ENCODE data around the gene GPC6.

Gene GPC6

DNA sequence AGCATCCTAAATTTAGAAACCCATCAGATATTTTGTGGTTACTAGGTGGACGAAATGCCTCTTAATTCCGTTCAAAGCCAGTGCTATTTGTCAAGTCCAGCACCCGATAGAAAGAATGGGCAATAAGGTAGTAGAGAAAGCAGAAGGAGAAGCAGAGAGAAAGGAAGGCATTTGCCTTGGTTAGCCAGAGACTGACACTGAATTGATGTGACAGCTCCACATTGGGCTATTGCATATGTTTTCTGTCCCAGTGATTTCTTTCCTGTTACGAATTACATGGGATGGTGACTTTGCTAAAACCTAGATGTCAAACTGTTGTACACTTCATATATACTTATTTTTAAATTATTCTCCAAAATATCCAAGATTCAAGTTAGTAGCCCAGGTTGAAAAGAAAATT is 710.3 kb downstream of the GPC6 start:
- TF ChIP-seq, protein P1, sequence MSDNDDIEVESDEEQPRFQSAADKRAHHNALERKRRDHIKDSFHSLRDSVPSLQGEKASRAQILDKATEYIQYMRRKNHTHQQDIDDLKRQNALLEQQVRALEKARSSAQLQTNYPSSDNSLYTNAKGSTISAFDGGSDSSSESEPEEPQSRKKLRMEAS (IDR thresholded peaks at IDR 0.05; ENCODE audit: low read depth, low read length) = no peak
- TF ChIP-seq MYC (IDR thresholded peaks at IDR 0.05; ENCODE audit: low read depth, low read length) (no peak), POLR2A (IDR thresholded peaks at IDR 0.05; ENCODE audit: extremely low read depth, insufficient read length) (no peak)
- TF ChIP-seq, protein P2, sequence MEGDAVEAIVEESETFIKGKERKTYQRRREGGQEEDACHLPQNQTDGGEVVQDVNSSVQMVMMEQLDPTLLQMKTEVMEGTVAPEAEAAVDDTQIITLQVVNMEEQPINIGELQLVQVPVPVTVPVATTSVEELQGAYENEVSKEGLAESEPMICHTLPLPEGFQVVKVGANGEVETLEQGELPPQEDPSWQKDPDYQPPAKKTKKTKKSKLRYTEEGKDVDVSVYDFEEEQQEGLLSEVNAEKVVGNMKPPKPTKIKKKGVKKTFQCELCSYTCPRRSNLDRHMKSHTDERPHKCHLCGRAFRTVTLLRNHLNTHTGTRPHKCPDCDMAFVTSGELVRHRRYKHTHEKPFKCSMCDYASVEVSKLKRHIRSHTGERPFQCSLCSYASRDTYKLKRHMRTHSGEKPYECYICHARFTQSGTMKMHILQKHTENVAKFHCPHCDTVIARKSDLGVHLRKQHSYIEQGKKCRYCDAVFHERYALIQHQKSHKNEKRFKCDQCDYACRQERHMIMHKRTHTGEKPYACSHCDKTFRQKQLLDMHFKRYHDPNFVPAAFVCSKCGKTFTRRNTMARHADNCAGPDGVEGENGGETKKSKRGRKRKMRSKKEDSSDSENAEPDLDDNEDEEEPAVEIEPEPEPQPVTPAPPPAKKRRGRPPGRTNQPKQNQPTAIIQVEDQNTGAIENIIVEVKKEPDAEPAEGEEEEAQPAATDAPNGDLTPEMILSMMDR (IDR thresholded peaks at IDR 0.05; ENCODE audit: low read depth, low read length) = no peak
- no peak for DNase-seq (ENCODE audit: low read depth)
- no peak overlapping the region for H3K4me3 ChIP-seq (ENCODE audit: low read depth, low read length)

DNA sequence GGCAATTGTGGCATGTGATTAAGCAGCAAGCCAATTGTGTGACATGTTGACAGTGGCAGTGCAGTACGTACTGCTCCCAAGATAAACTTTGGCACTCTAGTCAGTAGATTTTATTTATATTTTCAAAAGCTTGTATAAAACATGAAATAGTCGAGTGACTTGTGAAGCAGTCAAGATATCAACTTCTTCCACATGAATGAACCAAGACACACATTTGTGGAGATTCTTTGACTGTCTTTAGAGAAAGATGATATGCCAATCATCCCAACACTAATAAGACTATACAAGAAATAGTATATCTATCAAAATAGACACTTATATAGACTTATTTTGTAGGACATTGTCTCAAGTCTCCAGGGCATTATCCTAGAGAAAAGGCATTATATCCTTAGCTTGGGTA is 714.8 kb downstream of the GPC6 start:
- DNase-seq (ENCODE audit: low read depth) = no peak
- TF ChIP-seq, protein P1 (IDR thresholded peaks at IDR 0.05; ENCODE audit: low read depth, low read length) = no peak
- TF ChIP-seq MYC (IDR thresholded peaks at IDR 0.05; ENCODE audit: low read depth, low read length) (no peak), POLR2A (IDR thresholded peaks at IDR 0.05; ENCODE audit: extremely low read depth, insufficient read length) (no peak)
- TF ChIP-seq, protein P2 (IDR thresholded peaks at IDR 0.05; ENCODE audit: low read depth, low read length) = no peak
- no peak overlapping the region for H3K4me3 ChIP-seq (ENCODE audit: low read depth, low read length)

GRCh38 chr13:93942016-93942415 is 715.4 kb downstream of the GPC6 start:
- TF ChIP-seq MYC (IDR thresholded peaks at IDR 0.05; ENCODE audit: low read depth, low read length) = no peak
- TF ChIP-seq, protein P1 (IDR thresholded peaks at IDR 0.05; ENCODE audit: low read depth, low read length) = no peak
- no peak for DNase-seq (ENCODE audit: low read depth)
- H3K4me3 ChIP-seq (ENCODE audit: low read depth, low read length) = no peak overlapping the region

- TF ChIP-seq, protein P1 (IDR thresholded peaks at IDR 0.05; ENCODE audit: low read depth, low read length) = no peak
- TF ChIP-seq MYC (IDR thresholded peaks at IDR 0.05; ENCODE audit: low read depth, low read length) (no peak), POLR2A (IDR thresholded peaks at IDR 0.05; ENCODE audit: extremely low read depth, insufficient read length) (no peak)
- TF ChIP-seq, protein P2 (IDR thresholded peaks at IDR 0.05; ENCODE audit: low read depth, low read length) = no peak
Observed at GRCh38 chr13:93945621-93946020, 719.0 kb downstream of the GPC6 start.

DNA sequence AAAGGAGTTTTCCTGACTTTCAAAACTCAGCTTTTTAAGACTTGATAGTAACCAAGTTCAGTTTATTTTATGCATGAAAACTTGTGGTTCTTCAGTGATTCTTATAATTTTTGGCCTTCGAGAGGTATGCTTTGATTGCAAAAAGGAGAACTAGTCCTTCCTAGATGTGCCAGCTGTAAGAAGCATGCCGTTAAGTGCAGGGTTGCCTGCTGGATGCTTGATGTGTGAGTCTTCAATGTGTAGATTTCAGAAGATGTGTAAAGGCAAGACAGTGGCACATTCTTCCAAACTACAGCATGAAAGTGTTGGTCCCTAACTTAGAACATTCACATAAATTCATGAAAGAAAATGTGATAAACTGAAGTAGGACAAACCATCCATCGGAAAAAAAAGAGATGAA is 720.4 kb downstream of the GPC6 start:
- DNase-seq (ENCODE audit: low read depth) = no peak
- no peak overlapping the region for H3K4me3 ChIP-seq (ENCODE audit: low read depth, low read length)
- no peak for TF ChIP-seq MYC (IDR thresholded peaks at IDR 0.05; ENCODE audit: low read depth, low read length)
- TF ChIP-seq, protein P1 (IDR thresholded peaks at IDR 0.05; ENCODE audit: low read depth, low read length) = no peak
- TF ChIP-seq, protein P2 (IDR thresholded peaks at IDR 0.05; ENCODE audit: low read depth, low read length) = no peak
- no peak for TF ChIP-seq POLR2A (IDR thresholded peaks at IDR 0.05; ENCODE audit: extremely low read depth, insufficient read length)

More at GRCh38 chr13:93945621-93946020, 719.0 kb downstream of the GPC6 start:
- no peak for DNase-seq (ENCODE audit: low read depth)
- H3K4me3 ChIP-seq (ENCODE audit: low read depth, low read length) = no peak overlapping the region

GRCh38 chr13:93947651-93948050 is 721.0 kb downstream of the GPC6 start:
- no peak for DNase-seq (ENCODE audit: low read depth)
- TF ChIP-seq, protein P1 (IDR thresholded peaks at IDR 0.05; ENCODE audit: low read depth, low read length) = no peak
- TF ChIP-seq POLR2A (IDR thresholded peaks at IDR 0.05; ENCODE audit: extremely low read depth, insufficient read length) (no peak), MYC (IDR thresholded peaks at IDR 0.05; ENCODE audit: low read depth, low read length) (no peak)
- TF ChIP-seq, protein P2 (IDR thresholded peaks at IDR 0.05; ENCODE audit: low read depth, low read length) = no peak
- no peak overlapping the region for H3K4me3 ChIP-seq (ENCODE audit: low read depth, low read length)

All from NB4 (cell line).